ENCODE results near the gene CHCHD2.
"Not testable (repeated sequence)": the region's sequence is repeated elsewhere in the genome, so short reads cannot be mapped to it uniquely, and the experiment has no call there.

Gene CHCHD2

GRCh38 chr7:56110611-56111010 lies 4.3 kb upstream of the CHCHD2 start:
- no peak for TF ChIP-seq CTCF (IDR thresholded peaks at IDR 0.05; ENCODE audit: control insufficient read depth, extremely low read depth, insufficient read depth)
- DNase-seq (ENCODE audit: low read depth) = no peak
- H3K4me3 ChIP-seq (ENCODE audit: low read depth, low read length) = no peak overlapping the region

- no peak overlapping the region for H3K4me3 ChIP-seq (ENCODE audit: low read depth, low read length)
- no peak for TF ChIP-seq CTCF (IDR thresholded peaks at IDR 0.05; ENCODE audit: control insufficient read depth, extremely low read depth, insufficient read depth)
- DNase-seq (ENCODE audit: low read depth) = no peak
These were observed 1.6 kb upstream of the CHCHD2 start for GRCh38 chr7:56107954-56108258.

- DNase-seq (ENCODE audit: low read depth) = peak; percentile 50
- H3K4me3 ChIP-seq (ENCODE audit: low read depth, low read length) = peak overlapping the region; percentile 81
These were observed 768 bp downstream of the CHCHD2 start for GRCh38 chr7:56105508-56105907.

GRCh38 chr7:56104138-56104537 lies 2.1 kb downstream of the CHCHD2 start:
- not testable (repeated sequence) for DNase-seq (ENCODE audit: low read depth); H3K4me3 ChIP-seq (ENCODE audit: low read depth, low read length)

More at GRCh38 chr7:56105508-56105907, 768 bp downstream of the CHCHD2 start:
- no peak for TF ChIP-seq CTCF (IDR thresholded peaks at IDR 0.05; ENCODE audit: control insufficient read depth, extremely low read depth, insufficient read depth)

- no peak overlapping the region for H3K4me3 ChIP-seq (ENCODE audit: low read depth, low read length)
- DNase-seq (ENCODE audit: low read depth) = no peak
- TF ChIP-seq CTCF (IDR thresholded peaks at IDR 0.05; ENCODE audit: control insufficient read depth, extremely low read depth, insufficient read depth) = no peak
These were observed 6.6 kb downstream of the CHCHD2 start for GRCh38 chr7:56099653-56100052.

- not testable (repeated sequence) for DNase-seq (ENCODE audit: low read depth); H3K4me3 ChIP-seq (ENCODE audit: low read depth, low read length)
These were observed 7.9 kb downstream of the CHCHD2 start for GRCh38 chr7:56098187-56099008.

- no peak for DNase-seq (ENCODE audit: low read depth)
- H3K4me3 ChIP-seq (ENCODE audit: low read depth, low read length) = no peak overlapping the region
- TF ChIP-seq CTCF (IDR thresholded peaks at IDR 0.05; ENCODE audit: control insufficient read depth, extremely low read depth, insufficient read depth) = no peak
These were observed 8.6 kb downstream of the CHCHD2 start for GRCh38 chr7:56097700-56098099.

- H3K4me3 ChIP-seq (ENCODE audit: low read depth, low read length) = peak within 1 kb of the TSS; percentile 21; the same call in 1 of the 2 replicates
- peak; percentile 72 for TF ChIP-seq CTCF (IDR thresholded peaks at IDR 0.05; ENCODE audit: control insufficient read depth, extremely low read depth, insufficient read depth)
- peak; percentile 84 for DNase-seq (ENCODE audit: low read depth)
These were observed 13.3 kb downstream of the CHCHD2 start, which contains the start of gene PHKG1 for GRCh38 chr7:56092789-56093531. Gene PHKG1 (minus strand): TSS chr7:56092952. CDS start chr7:56088941, 4,011 bp downstream.

- DNase-seq (ENCODE audit: low read depth) = not testable (repeated sequence)
- peak overlapping the region; percentile 21; the same call in 1 of the 2 replicates for H3K4me3 ChIP-seq (ENCODE audit: low read depth, low read length)
These were observed 13.9 kb downstream of the CHCHD2 start for GRCh38 chr7:56092388-56092787.
